ENCODE results near the gene MAN2B2.
"Not testable (repeated sequence)": the region's sequence is repeated elsewhere in the genome, so short reads cannot be mapped to it uniquely, and the experiment has no call there.

The MAN2B2 gene

GRCh38 chr4:6618386-6619115, 43.6 kb downstream of the MAN2B2 start:
- DNase-seq, result no peak

DNA sequence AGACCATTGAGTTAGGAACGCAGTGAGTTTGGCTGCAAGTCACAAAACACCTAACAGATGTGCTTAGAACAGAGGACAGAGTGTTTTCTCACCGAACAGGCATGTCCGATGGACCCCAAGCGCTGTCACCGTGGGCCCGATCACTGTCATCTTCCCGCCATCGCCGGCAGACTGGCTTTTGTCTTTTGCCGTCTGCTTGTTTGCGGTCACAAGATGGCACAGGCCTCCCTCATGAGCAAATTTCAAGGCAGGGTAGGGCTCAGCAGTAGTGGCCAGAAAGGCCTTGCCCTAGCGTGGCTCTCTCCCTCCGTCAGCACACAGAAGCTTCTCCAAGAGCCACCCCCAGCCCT, 44.1 kb downstream of the MAN2B2 start:
- no peak for DNase-seq

GRCh38 chr4:6619466-6620255, 44.7 kb downstream of the MAN2B2 start:
- DNase-seq, result no peak

DNA sequence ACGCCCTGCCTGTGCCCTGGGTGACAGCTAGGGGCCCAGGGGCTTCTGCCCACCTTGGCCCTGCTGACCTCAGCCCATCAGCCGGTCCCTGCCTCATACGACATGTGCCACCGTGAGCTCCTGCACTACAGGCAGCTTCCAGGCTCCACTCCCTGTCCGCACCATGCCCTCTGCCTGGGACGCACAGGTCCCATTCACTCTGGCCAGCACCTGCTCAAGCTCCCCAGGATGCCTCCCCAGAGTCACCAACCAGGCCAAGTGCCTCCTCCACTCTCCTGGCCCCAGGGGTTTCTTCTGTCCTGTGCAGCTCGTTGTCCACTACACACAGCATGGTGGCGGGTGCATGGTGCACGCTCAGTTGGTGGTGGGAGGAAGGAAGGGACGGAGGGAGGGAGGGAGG, 45.3 kb downstream of the MAN2B2 start:
- no peak for DNase-seq

DNA sequence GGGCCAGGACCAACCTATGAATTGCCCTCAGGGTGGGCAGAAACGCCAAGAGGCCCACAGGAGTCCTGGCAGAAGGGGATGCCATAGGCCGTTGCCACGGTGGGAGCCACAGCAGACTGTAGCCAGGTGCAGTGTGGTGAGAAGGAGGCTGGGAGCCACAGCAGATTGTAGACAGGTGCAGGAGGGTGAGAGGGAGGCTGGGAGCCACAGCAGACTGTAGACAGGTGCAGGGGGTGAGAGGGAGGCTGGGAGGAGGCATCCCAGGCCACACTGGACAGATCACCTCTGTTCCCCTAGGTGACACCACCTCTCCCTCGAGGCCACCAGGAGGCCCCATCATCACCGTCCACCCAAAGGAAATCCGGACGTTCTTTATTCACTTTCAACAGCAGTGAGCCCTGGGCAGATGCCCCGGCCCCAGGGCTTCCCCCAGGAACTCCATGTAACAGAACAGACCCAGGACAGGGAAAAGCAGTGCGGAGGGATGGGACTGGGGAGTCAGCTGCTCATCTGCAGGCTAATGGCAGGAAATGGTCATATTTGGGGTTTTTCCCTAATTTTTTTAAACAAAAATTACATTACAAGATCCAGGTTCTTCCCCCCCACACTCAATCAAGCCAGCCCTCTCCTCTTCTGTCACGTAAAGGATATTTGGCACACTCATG, 46.0 kb downstream of the MAN2B2 start:
- no peak for DNase-seq

GRCh38 chr4:6621556-6621927, 46.6 kb downstream of the MAN2B2 start:
- no peak for DNase-seq

DNA sequence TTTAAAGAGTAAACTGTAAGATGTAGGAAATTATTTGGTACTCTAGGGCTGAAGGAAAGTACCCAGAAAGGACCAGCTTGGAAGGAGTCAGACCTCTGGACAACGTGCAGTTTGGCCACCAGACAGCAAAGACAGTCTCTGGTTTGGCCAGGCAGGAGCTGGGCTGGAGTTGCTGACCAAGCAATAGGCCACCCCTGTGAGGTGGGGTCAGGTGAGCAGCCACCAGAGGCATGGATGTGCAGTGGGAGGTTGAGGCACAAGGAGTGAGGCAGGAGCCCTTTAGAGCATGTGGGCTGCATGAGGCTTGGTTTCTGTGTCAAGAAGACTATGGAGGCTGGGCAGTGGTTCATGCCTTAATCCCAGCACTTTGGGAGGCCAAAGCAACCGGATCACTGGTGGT, 47.8 kb downstream of the MAN2B2 start:
- no peak for DNase-seq

DNA sequence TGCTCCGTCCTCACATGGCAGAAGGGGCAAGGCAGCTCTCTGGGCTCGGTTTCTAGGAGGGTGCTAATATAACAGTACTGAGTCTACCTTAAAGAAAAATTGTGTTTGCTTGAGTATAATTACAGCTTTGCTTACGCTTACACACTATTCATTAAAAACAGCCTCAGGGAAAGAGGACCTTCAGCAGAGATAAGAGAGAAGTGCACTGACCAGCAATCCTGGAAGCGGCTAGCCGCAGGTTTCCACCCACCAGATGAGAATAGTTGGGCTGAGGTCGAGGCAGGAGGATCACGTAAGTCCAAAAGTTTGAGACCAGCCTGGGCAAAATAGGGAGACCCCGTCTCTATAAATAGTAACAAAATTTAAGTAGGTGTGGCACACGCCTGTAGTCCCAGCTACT, 50.3 kb downstream of the MAN2B2 start:
- no peak for DNase-seq

DNA sequence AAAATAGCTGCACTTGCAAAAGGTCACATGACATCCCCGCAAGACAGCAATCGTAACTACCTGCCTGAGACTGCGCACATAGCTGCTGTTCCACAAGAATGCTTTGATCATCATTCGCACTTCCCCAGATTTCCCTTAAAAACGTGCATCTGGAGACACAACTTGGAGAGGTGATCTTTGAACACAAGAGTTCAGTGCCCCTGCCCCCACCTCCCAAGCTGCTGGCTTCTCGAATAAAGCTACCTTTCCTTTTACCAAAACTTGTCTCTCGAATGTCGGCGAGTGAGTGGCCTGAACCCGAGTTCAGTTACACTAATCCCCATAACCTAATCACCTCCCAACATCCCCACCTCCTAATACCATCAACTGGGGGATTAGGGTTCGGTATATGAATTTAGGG, 51.1 kb downstream of the MAN2B2 start:
- DNase-seq, result no peak

DNA sequence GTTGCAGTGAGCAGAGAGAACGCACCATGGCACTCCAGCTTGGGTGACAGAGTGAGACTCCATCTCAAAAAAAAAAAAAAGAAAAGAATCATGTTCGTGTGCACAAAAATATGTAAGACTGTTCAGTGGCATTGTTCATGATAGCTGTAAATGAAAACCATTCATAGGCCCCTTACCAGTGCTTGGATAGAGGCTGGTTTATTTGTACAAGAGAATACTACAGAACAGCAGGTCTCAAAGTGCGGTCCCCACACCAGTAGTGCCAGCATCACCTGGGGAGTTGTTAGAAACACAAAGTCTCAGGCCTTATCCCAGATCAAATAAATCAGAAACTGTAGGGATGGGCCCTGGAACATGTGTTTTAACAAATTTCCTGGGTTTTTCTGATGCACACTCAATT, 52.8 kb downstream of the MAN2B2 start:
- DNase-seq, result no peak

DNA sequence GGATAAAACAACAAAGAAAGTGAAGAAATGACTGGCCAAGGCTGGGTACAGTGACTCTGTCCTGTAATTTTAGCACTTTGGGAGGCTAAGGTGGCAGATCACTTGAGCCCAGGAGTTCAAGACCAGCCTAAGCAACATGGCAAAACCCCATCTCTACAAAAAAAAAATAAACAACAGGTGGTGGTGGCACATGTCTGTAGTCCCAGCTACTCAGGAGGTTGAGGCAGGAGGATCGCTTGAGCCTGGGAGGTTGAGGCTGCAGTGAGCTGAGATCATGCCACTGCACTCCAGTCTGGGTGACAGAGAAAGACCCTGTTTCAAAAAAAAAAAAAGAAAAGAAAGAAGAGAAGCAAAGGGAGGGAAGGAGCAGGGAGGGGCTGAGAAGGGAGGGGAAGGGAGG, 53.5 kb downstream of the MAN2B2 start:
- not testable (repeated sequence) for DNase-seq

DNA sequence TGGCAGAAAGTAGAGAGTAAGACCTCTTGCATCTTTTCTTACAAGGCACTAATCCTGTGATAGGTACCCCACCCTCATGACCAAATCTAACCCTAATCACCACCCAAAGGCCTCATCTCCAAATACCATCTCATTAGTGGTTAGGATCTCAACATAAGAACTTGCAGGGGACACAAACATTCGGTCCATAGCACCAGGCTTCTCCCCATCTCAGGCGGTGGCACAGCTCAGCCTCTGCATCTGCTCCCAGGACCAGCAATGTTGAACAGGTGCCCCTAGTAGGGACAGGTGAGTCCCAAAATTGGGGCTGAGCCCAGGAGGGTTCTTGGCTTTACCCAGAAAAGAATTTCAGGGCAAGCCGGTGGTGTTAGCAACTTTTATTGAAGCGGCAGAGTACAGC, 57.1 kb downstream of the MAN2B2 start:
- DNase-seq, result no peak

DNA sequence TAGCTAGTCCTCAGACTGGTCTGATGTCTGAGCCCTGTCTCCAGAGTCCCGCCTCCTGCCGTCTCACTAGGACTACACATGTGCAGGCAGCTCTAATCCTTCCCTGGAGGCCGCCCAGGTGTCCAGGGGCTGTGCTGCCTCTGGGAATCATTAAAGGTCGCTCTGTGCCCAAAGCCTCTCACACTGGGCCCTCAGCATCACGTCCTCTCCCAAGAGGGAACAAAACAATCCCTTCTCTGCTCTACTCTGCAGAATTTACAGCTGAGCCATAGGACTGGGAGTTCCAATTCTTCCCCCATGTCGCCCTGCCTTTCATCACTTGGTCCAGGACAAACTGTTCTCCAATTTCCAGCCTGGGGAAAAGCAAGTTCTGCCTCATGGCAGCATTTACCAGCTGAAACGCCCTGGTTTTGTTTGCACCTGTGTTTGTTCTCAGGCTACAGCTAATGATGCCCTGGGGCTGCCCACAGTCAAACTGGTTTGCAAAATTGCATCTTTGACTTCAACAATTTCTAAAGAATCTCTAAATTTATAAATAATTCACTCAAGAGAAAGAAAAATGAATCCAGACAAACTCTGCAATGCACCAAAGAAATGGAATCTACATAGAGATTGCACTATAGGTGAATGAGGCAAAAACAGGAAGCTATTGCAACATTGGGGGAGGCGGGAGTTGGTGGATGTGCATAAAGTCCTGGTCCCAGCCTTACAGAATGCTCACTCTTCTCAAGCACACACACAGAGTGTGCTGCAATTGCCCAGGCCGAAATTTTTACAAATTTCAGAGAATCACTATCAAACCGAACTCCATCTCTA, 58.3 kb downstream of the MAN2B2 start:
- DNase-seq, result peak; percentile 44

GRCh38 chr4:6634746-6635145, 59.8 kb downstream of the MAN2B2 start:
- DNase-seq, result no peak

- DNase-seq, result no peak
Observed at GRCh38 chr4:6639137-6639680, 64.2 kb downstream of the MAN2B2 start.

- DNase-seq, result peak; percentile 80
Observed at GRCh38 chr4:6640292-6641163, 65.5 kb downstream of the MAN2B2 start, which contains the start of gene MRFAP1. Gene MRFAP1, plus strand, starts transcription at chr4:6640685. Its CDS starts 178 bp downstream, at chr4:6640863.

DNA sequence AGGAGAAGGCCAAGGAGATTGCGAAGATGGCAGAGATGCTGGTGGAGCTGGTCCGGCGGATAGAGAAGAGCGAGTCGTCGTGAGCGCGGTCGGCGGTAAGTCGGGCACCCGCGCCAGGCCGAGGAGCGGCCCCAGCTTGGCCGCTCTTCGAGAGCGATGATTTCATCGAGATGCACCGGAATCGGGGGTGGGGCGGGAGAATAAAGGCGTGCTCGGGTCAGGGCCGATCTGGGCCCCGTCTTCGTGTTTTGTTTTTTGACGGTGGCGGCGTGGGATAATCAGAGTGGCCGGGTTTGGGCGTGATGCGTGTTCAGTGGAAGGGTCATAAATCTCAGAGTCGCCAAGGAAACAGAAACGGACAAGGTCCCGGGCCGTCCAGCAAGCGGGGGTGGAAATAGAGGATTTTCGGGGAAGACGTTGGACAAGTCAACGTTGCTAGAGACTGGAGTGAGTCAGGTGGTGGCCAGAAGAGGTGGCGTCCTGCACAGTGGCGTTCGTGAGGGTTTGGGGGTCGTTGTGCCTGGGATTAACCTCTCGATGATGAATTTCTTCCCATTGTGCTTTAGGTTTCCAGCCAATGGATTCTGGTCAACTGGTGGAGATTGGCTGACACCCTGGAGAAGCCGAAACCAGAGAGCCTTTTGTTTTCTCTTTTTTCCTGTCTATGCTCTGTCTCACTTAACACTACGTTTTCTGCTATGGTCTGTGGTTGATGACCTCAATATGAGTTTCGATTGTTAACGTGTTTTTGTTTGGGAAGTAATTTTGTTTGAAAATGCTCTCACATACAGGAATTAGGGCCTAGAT, 66.4 kb downstream of the MAN2B2 start:
- no peak for DNase-seq

- no peak for DNase-seq
Observed at GRCh38 chr4:6641971-6642320, 67.0 kb downstream of the MAN2B2 start.

GRCh38 chr4:6643141-6643847, 68.3 kb downstream of the MAN2B2 start:
- DNase-seq, result no peak

DNA sequence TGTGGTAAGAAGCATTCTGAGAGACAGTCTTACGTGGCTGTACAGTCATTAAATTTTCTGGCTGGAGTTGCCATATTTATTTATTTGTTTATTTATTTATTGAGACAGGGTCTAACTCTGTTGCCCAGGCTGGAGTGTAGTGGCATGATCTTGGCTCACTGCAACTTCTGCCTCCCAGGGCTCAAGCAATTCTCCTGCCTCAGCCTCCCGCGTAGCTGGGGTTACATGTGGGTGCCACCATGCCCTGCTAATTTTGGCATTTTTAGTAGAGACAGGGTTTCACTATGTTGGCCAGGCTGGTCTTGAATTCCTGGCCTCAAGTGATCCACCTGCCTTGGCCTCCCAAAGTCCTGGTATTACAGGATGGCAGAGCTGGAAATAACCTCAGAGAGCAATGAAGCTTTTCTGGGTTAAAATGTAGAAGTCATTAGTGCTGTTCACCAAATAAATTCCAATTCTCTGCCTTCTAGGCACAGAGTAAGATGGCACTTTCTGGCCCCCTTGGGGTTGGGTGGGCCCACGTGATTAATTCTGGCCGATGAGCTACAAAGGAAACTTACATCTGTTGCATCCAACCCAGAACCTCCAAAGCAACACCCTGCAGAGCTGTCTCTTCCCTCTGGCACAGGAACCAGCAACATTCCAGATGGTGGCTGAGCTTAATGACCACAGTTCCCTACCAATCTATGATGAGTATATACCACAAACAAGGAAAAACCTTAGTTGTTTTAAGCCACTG, 70.0 kb downstream of the MAN2B2 start:
- DNase-seq, result no peak
